ENCODE data around the gene MYO5B.

MYO5B gene

GRCh38 chr18:49967171-49967570 is 227.8 kb downstream of the MYO5B start:
- no peak for DNase-seq (ENCODE audit: low spot score)

GRCh38 chr18:49966090-49966489 is 228.9 kb downstream of the MYO5B start:
- DNase-seq (ENCODE audit: low spot score) = no peak

- no peak for DNase-seq (ENCODE audit: low spot score)
These were observed 231.7 kb downstream of the MYO5B start for GRCh38 chr18:49963217-49963616.

GRCh38 chr18:49961271-49961670 is 233.7 kb downstream of the MYO5B start:
- no peak for DNase-seq (ENCODE audit: low spot score)

- no peak for DNase-seq (ENCODE audit: low spot score)
These were observed 234.6 kb downstream of the MYO5B start for GRCh38 chr18:49960376-49960775.

GRCh38 chr18:49959176-49959575 is 235.8 kb downstream of the MYO5B start:
- no peak for DNase-seq (ENCODE audit: low spot score)

- DNase-seq (ENCODE audit: low spot score) = no peak
These were observed 239.7 kb downstream of the MYO5B start for GRCh38 chr18:49955263-49955662.

GRCh38 chr18:49953391-49953790 is 241.6 kb downstream of the MYO5B start:
- no peak for DNase-seq (ENCODE audit: low spot score)

- DNase-seq (ENCODE audit: low spot score) = no peak
These were observed 245.0 kb downstream of the MYO5B start for GRCh38 chr18:49949951-49950395.

GRCh38 chr18:49948975-49949374 is 246.0 kb downstream of the MYO5B start:
- no peak for DNase-seq (ENCODE audit: low spot score)

GRCh38 chr18:49944663-49945062 is 250.3 kb downstream of the MYO5B start:
- no peak for DNase-seq (ENCODE audit: low spot score)

GRCh38 chr18:49936821-49937220 is 258.1 kb downstream of the MYO5B start:
- DNase-seq (ENCODE audit: low spot score) = no peak

- DNase-seq (ENCODE audit: low spot score) = no peak
These were observed 259.7 kb downstream of the MYO5B start for GRCh38 chr18:49935215-49935614.

- DNase-seq (ENCODE audit: low spot score) = no peak
These were observed 260.5 kb downstream of the MYO5B start for GRCh38 chr18:49934457-49934856.

GRCh38 chr18:49933530-49934128 is 261.3 kb downstream of the MYO5B start:
- DNase-seq (ENCODE audit: low spot score) = no peak

- no peak for DNase-seq (ENCODE audit: low spot score)
These were observed 263.2 kb downstream of the MYO5B start for GRCh38 chr18:49931760-49932159.

GRCh38 chr18:49931179-49931578 is 263.8 kb downstream of the MYO5B start:
- DNase-seq (ENCODE audit: low spot score) = no peak

GRCh38 chr18:49926106-49926745 is 268.7 kb downstream of the MYO5B start:
- DNase-seq (ENCODE audit: low spot score) = no peak

GRCh38 chr18:49924293-49924983 is 270.5 kb downstream of the MYO5B start:
- DNase-seq (ENCODE audit: low spot score) = no peak

- no peak for DNase-seq (ENCODE audit: low spot score)
These were observed 272.7 kb downstream of the MYO5B start for GRCh38 chr18:49922228-49922627.

GRCh38 chr18:49921318-49921985 is 273.5 kb downstream of the MYO5B start:
- DNase-seq (ENCODE audit: low spot score) = peak; percentile 20

GRCh38 chr18:49920731-49921130 is 274.2 kb downstream of the MYO5B start:
- peak; percentile 42 for DNase-seq (ENCODE audit: low spot score)

GRCh38 chr18:49917742-49918141 is 277.2 kb downstream of the MYO5B start:
- no peak for DNase-seq (ENCODE audit: low spot score)
